HK-2 (cell line): ENCODE data around the gene NDUFB10.
"Not testable (repeated sequence)": the region's sequence is repeated elsewhere in the genome, so short reads cannot be mapped to it uniquely, and the experiment has no call there.

Experiments used
- DNase-seq: peaks from one replicate; pipeline ENCODE4 v3.0.0-alpha.2; 2018; ENCODE audit not compliant: unreplicated experiment

NDUFB10 gene

DNA sequence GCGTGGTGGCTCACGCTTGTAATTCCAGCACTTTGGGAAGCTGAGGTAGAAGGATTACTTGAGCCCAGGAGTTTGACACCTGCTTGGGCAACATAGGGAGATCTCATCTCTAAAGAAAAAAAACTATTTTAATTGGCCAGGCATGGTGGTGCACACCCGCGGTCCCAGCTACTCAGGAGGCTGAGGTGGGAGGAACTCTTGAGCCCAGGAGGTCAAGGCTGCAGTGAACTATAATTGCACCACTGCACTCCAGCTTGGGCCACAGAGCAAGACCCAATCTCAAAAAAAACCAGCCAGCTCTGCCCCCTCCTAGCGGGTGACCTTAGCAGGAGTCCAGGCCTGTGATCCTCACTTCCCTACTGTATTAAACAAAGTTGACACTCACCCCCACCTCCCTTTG is 35.2 kb upstream of the NDUFB10 start:
- DNase-seq = no peak

DNA sequence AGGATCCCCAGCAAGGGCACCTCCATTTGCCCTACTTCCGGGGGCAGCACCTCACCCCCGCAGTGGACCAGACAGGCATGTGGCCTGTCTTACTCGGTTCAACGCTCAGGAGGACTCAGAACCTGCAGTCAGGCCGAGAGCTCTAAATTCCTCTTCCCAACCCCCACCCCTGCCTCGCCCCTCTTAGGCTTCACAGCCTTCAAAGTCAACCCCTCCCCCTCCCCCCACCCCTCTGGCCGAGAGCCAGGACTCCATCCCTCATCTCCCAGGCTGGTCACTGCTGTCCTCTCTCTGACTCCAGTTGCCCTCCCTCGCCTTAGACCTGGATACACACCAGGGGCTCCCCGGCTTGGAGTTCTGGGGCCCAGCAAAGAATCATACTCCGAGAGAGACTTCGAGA is 33.1 kb upstream of the NDUFB10 start:
- DNase-seq = no peak

DNA sequence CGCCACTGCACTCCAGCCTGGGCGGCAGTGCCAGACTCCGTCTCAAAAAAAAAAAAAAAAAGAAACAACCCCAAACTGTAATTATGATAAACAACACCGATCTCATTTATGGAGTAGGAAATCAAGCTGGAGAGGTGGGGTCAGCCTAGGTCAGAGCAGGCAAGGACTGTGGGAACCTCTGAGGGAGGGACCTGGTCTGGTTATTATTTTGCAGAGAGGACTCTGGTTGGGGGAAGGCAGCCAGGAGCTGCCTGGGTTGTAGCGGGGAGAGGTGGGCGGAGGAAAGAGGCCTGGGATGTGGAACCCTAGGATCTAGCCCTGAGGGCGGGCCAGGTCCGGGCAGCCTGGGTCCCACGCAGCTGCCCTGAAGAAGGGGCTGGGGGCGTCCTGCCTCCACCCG is 30.2 kb upstream of the NDUFB10 start:
- DNase-seq = peak; percentile 37

DNA sequence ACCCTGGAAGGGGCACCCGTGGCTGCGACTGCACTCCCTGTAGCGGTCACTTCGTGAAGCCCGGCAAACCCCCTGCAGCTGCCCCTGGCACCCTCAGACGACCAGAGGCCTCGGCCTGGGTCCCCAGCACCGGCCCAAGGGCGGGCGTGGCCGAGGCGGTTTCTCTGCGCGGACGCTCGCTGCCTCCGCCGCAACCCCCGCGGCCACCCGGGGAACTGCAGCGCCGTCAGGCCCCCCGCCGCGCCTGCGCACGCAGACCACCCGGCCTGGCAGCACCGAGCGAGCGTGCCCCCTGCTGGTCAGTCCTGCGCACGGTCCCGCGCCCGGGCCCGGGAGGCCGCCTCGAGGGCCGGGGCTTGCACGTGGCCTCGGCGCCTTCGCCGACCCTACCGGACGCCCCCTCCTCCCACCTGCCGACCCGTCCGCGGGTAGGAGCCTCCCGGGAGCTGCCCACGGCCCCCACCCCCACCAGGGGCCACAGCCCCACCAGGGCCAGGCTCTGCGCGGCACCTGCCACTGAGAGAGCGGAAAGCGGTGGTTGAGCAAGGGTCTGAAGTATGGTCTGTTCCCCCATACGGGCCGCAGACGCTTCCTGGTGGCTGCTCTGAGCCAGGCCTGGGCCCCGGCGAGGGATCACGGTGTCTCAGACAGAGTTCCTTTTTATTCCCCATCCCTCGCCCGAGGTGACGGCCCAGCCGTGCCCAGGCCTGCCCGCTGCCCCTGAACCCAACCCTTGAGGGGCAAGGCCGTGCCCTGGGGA is 29.6 kb upstream of the NDUFB10 start:
- DNase-seq = peak; percentile 87

DNA sequence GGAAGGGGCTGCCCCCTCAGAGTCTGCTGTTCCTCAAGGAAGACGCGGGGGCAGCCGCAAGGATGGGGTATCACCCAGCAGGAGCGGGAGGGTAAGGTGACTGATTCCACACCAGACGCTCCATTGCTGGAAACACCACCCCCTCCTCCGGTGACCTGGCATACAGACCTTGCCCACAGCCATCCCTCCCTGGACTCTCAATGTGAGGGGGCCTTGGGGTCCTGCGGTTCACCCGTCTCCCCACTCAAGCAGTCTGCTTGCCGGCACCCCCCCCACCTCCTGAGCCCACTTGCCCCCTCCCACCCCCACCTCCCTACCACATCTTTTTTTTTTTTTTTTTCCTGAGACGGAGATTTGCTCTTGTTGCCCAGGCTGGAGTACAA is 29.0 kb upstream of the NDUFB10 start:
- DNase-seq = no peak

DNA sequence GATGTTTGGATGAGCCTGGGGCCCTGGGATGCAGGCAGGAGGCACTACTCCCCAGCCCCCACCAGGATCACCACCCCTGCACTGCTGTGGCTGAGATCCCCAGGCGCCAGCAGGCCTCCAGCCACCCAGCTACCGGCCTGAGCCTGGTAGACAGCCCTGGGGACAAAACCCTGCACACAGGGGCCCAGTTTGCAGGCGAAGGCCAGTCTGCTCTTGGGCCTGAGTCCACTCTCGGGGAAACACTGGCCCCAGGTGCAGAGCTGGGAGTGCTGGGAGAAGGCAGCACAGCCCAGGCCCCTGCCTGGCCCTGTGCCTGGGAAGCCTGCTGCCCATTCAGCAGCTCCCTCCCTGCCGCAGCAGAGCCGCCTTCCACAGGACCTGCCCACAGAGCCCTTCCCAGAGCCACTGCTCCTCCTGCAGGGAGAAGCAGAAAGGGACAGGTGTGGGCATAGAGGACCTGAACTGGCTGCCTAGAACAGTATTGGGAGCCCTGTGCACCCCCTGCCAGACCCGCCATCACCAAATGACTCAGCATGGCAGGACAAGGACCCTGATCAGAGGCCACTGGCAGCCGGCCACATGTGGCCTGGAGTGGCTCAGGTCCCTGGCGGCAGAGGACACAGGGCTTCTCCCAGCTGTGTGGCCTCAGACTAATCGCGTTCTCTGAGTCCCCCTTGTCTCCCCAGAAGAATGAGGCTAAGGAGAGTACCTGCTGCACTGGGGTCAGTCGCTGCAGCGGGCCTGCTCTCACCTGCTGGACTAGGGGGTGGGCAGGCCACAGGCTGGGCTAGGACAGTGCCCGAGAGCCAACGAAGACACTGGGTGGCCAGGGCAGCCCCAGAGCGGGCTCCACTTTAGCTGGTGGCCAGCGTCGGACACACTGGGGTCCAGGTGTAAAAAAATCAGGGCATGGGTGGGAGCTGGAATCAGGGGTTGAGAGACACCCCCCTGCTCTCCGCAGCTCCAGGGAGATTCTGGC is 27.0 kb upstream of the NDUFB10 start:
- peak; percentile 48 for DNase-seq

DNA sequence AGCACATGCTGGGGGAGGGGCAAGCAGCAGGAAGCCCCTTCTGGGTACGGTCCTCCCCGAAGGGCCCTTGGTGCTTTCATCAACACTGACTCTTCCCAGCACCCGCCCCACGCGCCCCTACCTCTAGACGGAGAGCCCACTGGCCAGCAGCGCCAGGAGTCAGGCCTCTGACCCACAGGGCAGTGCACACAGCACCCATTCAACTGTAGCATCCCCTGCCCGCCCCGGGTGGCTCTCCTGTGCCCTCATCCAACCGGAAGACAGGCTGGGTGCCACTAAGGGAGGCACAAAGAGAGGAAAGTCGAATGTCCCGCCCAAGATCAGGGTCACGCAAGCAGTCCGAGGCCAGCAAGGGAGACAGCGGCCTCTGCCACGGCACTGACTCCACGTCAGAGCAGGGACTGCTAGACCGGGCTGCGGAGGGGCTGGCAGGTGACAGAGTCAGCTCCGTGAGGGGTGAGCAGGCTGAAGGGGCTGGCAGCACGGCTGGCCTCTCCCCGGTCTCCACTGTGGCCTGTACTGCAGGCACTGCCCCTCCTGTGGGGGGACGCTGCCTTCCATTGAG is 26.2 kb upstream of the NDUFB10 start:
- no peak for DNase-seq

DNA sequence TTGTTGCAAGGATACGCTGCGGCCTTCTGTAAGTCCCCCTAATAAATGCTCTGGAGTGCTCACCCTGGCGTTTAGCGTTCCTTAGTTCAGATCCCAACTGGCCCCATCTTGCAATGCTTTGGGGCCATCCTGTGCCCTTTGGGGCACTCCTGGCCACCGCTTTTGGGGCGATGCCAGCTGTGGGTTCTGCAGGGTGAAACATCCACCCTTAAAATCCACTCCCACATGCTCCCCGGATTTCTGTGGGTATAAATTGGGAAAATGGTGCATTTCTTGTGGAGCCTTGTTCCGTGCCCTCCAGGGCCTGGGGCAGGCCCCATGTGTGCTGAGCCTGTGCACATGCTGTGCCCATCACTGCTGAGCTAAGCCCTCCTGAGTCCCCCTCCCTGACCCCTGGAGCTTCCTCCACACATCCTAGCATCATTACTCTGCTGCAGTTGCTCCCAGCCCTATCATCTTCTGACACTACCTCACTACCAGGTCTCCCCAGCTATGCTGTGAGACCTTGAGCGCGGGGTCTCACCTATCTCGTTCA is 22.3 kb upstream of the NDUFB10 start:
- no peak for DNase-seq

DNA sequence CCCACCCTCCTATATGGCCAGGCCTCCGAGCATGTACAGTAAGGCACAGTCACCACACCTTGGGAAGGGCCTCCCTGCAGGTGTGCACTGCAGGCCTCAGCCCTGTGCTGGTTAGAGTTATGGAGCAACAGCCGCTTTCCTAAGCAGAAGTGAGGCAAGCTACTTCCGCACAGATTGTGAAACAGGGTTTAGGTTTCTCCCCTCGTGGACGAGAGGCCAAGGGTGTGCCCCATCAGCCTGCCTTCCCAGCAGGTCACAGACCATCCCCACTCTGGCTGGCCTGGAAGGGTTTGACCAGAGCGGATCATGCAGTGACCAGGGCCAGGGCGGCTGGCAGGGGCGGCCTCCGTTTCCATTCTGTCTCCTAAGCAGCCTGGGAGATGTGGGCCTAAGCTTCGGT is 21.0 kb upstream of the NDUFB10 start:
- DNase-seq = no peak

DNA sequence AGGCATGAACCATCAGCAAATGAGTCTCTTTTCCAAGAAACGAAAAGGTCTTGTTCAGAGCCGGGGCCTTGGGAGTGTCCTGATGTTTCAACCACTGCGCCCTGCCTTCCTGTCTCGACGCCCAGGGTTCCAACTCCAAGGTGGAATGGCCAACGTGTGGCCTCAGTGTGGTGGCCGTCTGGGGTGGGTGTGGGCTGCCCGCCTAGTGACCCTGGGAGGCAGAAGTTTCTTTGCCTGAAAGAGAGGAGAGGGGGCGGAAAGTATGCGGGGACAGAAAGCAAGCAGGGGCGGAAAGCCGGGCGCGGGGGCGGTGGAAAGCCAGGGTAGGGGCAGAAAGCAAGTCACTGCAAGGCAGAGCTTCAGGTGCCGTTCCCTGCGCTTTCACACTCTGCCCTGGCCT is 20.4 kb upstream of the NDUFB10 start:
- no peak for DNase-seq

DNA sequence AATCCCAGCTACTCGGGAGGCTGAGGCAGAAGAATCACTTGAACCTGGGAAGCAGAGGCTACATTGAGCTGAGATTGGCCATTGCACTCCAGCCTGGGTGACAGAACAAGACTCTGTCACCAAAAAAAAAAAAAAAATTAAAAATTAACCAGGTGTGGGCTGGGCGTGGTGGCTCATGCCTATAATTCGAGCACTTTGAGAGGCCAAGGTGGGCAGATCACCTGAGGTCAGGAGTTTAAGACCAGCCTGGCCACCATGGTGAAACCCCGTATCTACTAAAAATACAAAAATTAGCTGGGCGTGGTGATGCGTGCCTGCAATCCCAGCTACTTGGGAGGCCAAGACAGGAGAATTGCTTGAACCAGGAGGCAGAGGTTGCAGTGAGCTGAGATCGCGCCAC is 19.5 kb upstream of the NDUFB10 start:
- DNase-seq = not testable (repeated sequence)

DNA sequence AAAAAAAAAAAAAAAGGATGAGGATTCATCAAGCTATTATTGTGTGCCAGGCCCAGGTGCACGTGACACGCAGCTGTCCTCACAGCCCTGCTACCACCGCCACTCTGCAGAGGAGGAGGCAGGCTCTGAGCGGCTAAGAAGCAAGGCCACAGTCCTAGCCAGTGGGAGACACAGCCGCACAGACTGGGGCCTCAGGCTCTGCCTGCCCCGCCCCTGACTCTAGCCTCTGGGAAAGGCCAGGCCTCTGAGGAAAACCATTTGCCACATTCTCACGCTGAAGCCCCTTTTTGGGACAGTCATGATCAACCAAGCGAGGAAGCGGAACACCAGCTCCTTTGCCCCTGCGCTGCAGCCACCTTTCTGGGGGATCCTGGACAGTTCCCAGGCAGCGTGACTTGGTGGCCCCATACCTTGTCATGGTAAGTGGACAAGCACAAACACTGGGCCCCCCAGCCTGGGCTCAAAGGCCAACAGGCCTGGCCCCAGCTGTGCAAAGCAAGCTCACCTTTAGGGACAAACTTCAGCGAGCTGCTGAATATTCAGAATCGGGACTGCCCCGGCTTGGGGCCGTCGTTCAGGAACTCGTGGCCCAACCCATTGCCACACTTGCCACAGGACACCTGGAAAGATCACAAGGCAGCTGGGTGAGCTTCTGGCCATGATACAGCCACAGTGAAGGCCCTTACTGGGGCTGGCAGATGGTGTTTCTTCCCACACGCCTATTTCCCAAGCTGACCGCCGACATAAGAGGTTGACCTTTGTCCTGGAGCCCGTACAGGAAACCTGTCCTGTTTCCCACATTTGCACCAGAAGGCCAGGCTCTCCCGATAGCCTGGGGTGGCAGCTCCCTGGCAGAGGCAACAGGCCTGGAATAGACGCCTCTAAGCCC is 18.8 kb upstream of the NDUFB10 start:
- peak; percentile 44 for DNase-seq

DNA sequence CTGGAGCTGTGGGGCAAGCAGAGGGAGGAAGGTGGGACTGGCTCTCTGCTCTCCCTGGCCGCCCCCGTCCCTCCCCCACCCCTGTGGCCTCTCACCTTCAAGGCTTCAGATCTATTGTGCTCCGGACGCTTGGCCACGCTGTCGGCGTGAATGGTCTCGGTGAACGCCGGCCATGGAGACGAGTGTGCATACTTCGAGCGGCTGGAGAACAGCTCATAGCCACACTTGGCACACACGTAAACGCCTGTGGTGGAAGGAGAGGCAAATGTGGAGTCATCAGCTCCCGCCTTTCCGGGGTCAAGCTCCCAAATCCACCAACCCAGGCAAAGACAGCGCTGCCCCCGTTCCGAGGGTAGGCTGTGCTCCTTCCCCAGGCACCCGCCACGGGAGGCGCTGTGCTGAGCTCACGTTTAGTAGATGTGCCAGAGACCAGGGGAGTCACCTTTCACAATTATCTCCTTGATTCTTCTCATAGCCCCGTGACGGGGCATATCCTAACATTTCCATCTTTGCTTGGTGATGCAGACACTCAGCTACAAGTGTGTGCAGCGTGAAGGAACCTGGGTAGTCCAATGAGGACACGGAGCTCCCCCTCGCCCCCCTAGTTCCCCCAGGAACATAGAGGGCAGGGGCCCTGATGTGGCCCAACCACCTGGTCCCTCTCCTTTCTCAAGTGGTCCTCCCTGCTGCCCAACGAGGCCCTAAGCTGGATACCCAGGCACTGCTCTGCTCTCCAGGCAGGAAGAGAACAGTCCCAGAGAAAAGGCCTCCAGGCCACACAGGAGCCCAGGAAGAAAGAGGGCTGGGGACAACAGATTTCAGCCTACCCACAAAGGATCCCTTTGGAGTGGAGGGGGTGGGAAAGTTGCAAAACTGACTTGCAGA is 17.9 kb upstream of the NDUFB10 start:
- DNase-seq = peak; percentile 76

DNA sequence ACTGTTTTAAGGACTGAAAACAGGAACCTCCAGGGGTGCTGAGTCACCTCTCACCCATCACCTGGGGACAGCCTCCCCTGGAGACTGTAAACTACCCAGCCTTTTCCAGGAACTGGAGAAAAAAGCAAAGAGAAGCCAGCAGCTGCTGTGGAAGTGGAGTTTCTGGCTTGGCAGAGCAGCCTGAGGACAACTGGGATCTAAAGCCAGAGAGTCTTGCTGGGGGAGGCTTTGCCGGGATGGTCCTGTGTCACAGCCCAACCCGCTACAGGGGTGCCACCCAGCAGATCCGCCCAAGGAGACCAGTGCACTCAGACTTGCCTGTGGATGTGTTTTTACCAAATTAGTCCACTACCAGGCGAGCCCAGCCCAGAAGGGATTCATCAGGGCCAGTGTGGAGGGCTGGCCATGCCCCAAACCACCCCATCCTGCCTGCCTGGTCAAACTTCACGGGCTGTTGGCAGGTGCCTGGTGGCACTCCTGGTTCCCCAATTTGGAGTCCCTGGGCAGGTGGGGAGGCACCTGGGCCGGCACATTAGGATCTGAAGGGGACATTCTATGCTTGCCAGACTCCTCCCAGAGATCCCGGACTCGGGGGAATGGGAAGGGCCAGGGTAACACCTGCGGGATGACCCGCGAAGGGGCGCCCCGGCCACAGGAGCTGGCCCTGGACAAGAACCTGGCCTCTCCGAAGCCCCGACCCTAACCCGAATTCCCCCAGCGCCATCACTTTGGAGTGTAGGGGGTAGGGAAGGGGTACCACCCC is 17.1 kb upstream of the NDUFB10 start:
- peak; percentile 28 for DNase-seq

DNA sequence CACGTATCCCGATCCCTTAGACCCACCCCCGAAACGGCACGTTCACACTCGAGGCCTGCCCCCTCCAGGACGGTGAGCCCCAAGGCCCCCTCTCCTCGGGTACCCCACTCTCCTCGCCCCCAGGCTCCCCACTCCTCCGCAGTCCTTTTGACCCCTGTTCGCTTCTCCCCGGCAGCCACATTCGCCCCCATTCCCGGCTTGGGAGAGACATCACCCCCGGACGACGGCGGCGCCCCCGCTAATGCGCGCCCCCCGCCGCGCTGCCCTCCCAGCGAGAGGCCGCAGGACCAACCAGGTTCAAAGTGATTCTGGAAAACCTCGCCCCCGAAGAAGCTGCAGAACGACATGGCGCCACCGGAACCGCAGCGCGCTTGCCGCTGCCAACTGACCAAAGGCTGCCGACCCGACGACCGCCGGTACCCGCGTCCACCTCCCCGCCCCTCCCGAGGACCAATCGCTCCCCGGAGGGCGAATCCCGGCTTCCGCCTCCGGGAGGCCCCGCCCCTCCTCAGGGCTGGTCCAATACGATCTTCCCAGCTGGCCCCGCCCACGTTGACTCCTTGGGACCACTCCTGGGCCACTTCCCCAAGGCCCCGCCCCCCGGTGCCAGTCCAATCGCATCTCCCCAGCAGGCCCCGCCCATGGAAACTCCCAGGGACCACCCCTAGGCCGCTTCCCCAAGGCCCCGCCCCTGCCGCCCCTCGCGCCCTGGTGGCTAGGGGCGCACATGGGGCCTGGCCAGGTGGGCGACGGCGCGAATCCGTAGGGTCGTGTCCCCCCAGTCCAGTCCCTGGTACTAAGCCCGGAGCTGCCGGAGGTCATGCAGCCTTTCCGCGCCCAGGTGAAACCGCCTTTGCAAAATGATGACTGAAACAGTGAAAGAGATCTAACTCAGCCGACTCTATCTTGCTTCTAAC is 16.3 kb upstream of the NDUFB10 start, which contains the start of gene MSRB1:
TSS of gene MSRB1 (minus strand) at position 390 of the 917 bp plus-strand sequence. CDS start at position 347, 43 bp downstream.
- DNase-seq = peak; percentile 96

DNA sequence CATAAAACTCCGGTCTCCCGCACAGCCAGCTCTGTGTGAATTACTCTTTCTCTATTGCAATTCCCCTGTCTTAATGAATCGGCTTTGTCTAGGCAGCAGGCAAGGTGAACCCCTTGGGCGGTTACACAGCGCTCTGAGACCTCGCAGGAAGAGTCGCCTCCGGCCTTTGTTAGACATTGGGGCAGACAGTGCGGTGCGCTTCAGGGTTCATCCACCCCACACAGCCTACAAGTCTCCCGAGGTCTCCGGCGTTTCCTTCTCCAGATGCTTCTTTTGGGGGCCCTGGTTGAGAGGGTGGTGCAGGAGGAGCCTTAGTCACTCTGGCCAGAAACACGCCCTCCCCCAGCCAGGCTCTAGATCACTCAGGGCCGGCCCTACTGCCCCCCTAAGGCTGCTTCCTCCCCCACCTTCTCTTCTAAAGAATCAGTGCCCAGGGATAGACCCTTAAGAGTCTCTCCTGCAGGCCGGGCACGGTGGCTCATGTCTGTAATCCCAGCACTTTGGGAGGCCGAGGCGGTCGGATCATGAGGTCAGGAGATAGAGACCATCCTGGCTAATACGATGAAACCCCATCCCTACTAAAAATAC is 14.6 kb upstream of the NDUFB10 start:
- DNase-seq = no peak

DNA sequence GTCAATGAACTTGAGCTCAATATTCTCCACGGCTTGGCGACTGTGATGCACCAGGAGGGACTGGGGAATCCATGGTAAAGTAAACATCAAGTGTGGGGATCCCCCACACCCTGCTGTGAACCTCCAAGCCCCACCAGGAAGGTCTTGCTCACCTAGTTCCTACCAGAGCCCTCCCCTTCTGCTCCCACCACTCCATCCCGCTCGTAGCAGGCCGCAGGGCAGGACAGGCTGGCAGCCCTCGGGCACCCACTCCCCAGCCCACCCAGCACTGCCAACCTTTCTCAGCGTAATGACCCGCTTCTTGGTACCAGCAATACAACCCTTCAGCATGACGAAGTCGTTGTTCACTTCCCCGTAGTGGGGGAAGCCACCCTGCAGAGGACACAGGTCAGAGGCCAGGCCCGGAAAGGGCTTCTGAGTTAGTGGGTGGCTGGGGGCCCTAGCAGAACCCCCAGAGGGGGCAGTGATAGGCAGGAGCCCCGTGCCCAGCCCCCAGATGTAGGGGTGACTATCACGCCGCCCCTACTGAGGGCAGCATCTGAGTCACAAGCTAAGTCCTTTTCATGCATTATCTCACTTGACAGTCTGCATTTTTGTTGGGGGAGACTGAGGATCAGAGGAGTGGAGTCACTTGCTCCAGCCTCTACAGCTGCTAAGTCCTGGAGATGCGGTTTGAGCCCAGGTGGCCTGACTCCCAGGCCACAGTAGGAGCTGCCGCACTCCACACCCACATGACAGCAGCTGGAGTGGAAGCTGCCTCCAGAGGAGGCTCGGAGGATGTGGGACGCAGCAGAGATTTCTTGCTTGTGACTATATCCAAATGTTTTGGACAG is 13.6 kb upstream of the NDUFB10 start:
- DNase-seq = no peak
